ENCODE data around the gene ARHGAP5.

DNA sequence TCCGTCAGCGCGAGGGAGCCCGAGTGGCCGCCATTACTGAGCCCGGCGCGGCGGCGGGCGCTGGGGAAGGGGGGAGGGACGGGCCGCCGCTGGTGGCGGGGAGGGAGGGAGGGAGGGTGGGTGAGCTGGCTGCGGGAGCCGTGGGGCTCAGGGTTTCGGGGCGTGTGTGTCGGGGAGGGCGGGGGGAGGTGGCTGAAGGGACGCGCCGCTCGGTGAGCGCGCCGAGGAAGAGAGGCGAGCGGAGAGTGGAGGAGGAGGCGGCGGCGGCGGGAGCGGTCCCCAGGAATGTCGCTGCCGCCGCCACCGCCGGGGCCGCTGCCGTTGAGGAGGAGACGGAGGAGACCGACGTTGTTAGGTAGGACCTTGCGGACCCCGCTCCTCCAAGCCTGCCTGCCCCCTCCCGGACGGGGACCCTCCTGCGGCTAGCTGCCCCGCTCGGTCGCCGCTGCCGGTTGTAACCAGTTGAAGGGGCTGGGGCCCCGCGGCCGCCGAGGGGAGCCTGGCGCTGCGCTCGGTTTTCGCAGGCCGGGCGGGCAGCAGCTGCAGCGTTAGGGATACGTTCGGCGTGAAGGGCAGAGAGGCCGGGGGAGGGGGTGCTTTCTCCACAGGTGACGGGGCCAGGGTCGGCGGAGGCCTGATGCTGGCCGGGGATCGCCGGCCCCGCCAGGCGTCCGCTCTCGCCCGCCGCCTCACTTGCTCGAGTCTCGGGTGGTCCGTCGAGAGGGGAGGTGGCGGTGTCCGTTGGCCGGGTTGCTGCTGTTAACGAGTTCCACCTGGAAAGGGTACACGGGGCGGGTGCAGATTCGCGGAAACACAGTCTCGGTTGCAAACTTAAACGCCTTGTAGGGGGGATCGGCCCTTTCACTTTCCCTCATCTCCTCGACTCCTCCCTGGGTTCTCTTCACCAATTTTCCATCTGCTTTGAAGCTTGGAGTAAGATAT is at the start of gene ARHGAP5:
- TF ChIP-seq POLR2AphosphoS5 (IDR thresholded peaks at IDR 0.05; ENCODE audit: borderline replicate concordance, low read depth, low read length), result no peak
- no peak for TF ChIP-seq EZH2 (IDR thresholded peaks at IDR 0.05)
- no peak for TF ChIP-seq FOXP2 (optimal IDR thresholded peaks at IDR 0.05; ENCODE audit: control extremely low read depth, extremely low read length, insufficient read depth)
